ENCODE data around the gene USP49. TPM values are rescaled to one million over a fixed set of nuclear protein-coding genes. Genes with fewer than 3 reads are reported as not detected.

USP49 gene
- polyA plus RNA-seq, 1 donor: 6.9 TPM

DNA sequence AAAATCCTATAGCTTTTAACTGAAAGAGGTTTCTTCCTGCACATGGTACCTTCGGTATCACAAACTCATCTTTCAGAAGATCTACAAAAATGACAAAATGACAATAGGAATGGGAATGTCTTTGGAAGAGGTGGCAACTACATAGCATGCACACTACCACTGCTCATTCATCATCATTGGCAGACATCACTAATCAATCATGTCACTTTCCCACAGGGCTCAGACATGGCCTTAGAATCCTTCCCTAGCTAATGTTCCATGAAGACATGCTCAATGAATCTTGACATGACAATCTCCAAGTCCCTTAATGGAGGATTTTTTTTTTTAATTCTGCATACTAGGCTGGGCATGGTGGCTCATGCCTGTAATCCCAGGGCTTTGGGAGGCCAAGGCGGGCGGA is 144.8 kb downstream of the USP49 start:
- DNase-seq: no peak

DNA sequence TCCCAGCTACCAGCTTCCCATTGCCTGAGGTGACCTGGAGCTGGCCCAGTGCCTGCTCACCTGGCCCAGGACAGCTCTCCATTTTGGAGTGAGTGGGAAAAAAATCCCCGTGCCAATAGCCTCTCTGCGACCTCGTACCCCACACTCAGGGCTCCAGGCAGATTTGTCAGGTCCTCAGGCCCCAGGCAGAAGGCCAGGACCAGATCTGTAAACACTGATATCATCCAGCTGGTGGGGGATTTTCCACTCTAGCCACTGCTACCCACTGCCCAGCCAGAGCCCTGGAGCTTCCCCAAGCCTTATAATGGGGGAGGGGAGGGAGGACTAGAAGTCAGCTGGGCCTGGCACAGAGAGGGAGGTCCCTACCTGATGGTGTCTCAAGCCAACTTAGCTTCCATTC is 146.6 kb downstream of the USP49 start:
- DNase-seq: no peak

DNA sequence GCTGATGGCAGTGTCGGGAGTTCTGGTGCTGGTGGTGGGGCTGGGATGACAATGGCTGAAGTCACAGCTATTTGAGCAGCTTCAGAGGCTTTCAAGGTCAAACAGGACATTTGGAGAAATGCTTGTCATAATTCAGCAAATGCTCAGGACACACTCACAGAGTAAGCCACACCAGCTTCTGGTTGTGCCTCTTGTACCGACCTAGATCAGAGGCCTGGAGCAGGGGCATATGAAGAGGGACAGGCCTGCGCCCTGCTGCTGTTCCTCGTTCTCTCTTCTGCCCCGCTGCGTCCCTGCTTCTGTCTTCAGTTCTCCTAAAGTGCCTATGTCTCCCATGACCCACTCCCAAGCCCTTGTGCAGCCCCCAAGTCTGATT is 147.1 kb downstream of the USP49 start:
- no peak for DNase-seq

DNA sequence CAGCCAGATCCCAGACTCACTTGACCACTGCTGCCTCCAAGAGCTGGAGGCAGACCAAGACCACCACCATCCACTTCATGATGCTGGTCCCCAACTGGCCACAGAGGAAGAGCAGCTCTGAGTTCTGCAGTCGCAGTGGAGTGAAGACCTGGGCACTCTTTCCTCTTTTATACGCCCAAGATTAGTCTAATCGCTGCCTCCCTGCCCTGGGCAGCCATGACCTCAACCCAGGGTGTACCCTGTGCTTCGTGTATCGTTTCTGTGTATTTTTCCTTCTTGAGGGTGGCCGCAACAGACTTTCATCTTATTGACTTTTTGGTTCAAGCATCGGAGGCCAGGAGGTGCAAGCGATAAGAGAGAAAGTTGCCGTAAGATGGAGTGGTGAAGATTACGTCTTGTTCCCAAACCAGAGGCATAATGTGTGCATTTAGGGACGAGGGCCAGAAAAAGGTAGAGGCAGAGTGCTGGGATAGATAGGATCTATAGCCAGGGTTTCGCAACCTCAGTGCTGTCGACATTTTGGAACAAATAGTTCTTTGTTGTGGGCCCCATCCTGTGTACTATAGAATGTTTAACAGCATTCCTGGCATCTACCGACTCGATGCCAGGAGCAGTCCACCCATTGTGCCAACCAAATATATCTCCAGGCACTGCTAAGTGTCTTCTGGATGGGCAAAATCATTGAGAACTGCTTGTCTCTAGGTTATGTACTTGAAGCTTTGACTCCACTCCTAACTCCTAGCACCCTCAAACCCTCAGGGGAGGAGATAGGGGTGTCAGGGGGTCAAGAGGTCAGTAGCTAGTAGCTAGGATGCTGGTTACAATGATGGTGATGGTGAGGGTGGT is 147.7 kb downstream of the USP49 start, which contains the start of gene PGC:
Gene PGC (minus strand): TSS at position 142 of the 846 bp plus-strand sequence. CDS start 63 bp downstream, at position 79.
- DNase-seq: no peak

DNA sequence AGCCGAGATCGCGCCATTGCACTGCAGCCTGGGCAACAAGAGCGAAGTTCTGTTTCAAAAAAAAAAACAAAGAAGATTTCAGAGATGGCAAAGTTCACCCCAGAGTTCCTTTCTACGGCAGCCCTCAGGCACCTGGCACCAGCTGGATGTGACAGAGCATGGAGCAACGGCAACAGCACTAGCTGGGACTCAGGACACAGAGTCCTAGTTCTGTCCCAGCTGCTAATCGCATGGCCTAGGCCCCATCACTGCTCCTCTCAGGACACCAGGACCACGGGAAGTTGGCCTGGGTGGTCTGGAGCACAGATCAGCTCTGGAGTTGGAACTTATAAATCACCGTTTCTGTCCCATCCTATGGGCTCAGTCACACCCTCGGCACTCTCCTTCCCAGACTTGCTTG is 149.1 kb downstream of the USP49 start:
- no peak for DNase-seq

DNA sequence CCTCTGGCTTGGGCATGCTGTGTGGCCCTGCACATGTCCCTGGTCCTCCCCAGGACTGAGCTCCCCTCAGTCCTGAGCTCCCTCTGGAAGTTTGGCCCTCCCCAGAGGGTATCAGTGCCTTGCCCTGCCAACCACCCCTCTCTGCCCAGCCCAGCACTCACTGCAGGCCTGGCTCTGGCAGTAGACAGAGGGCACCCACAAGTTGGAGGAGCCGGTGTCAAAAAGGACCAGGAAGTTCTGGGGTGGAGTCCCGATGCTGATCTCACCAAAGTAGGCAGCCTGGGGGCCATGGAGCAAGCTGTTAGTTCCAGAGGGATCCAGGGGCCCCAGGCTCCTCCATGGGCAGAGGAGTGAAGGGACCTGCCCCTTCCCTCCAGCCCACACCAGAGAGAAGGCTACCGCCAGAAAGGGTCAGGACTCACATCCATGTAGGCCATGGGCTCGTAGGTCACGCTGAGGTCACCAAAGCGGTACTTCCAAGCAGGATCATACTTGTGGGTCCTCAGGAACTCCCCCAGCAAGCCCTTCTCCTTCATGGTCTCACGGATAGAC is 150.9 kb downstream of the USP49 start:
- no peak for DNase-seq

DNA sequence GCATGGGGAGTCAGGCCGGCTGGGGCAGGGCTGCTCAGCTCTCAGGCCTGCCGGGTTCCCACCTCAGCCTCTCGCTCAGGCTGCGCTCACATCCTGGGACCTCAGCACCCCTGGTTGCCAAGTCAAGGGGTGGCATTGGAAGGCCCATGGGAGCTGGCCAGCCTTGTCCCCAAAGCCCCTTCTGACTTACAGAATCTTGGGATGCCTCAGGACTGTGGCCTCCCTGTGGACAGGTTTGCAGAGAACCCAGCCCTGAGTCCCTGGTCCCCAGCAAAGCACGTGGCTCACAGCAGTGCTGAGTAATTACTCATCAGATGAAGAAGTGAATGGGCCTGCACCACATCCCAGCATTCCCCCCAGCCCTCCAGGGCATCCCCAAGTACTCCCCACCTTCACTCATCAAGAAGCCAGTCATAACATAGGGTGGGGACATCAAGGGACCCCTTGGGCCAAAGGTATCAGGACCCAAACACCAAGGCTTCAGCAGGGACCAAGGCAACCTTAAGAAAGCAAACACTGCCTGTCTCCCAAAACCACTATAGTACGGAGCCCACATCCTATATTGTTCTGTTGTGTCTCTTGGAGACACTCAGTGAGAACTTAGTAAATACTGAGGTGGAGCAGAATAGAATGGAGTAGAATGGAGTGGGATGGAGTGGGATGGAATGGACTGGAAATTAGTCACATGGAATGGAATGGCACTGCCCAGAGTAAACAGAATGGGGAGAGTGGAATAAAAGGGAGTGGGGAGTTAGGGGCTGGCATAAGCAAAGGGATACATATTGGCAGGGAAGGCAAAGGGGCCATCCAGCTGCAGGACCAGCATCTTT is 151.6 kb downstream of the USP49 start:
- no peak for DNase-seq

DNA sequence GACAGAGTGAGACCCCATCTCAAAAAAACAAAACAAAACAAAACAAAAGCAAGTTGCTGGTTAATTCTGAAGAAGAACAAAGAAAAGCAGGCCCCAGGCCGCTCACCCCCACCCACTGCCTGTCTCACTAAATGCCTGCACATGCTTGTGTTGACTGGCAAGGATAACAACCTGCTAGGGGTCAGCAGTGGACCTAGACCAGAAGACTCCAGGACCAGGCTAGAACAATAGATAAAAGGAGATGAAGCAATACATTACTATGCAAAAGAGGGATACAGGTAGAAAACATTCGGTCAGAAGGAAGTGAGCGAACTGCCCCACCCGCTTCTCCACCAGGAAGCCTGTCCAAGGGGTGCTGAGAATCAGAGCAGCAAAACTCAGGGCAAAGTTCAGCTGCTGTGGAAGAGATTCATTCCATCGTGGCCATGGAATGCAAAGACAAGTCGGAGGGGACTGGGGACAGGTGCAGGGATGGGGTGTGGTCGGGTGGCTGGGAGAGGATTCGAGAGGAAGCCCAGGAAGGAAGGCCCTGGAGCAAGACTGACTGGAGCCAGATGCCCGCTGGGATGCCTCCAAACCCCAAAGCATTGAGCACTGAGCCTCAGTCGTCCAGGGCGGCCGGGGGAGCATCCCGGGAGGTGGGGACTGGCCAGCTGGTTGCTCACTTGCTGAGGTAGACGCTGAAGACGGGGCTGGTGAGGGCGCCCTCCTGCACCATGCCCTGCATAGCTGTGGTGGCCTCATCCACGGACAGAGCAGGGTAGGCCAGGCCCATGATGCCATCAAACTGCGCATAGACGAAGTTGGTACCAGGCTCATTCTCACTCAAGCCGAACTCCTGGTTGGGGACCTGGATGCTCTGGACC is 153.3 kb downstream of the USP49 start:
- DNase-seq: no peak

DNA sequence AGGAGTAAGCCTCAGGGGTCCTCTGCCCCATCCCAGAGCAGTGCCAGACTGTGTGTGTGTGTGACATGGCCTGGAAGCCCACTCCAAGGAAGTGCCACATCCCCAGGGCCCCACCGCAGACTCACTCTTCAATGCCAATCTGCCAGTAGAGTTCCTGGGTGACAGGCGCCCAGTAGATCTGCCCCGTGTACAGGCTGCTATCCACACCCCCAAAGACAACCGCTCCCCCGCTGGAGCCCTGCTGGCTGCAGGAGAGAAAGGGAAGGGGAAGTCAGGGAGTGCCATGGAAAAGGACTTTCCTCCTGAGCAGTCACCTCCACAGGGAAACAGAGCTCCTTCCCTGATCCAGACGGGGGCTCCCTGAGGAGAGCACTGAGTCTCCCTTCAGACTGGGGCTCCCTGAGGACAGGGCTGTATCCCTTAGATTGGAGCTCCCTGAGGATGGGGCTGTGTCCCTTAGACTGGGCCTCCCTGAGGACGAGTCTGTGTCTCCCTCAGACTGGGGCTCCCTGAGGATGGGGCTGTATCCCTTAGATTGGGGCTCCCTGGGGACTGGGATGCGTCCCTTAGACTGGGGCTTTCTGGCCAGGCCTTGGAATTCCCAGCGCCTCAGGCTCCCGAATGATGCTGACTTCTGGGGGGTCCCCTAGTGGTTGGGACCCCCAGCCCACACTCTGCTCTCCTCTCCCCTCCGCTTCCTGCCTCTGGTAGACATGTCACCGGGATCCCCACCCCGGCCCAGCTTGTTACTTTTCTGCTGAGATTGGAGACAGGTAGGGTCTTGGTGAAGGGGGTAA is 154.6 kb downstream of the USP49 start:
- DNase-seq: no peak

Other genes with a start within 250 kb of the USP49 start
- 10.1 TPM for gene TFEB, start 159.8 kb downstream of the USP49 start, polyA plus RNA-seq (ENCODE audit: insufficient read length)
- not detected for gene PGC, start 148.0 kb downstream of the USP49 start, polyA plus RNA-seq (ENCODE audit: insufficient read length)
- 9.1 TPM for gene FRS3, start 115.5 kb downstream of the USP49 start, polyA plus RNA-seq (ENCODE audit: insufficient read length)
- 2.0 TPM for gene PRICKLE4, start 114.6 kb downstream of the USP49 start, polyA plus RNA-seq (ENCODE audit: insufficient read length)
- 128 TPM for gene TOMM6, start 107.7 kb downstream of the USP49 start, polyA plus RNA-seq (ENCODE audit: insufficient read length)
- gene MED20, start 25.8 kb upstream of the USP49 start, polyA plus RNA-seq (ENCODE audit: insufficient read length): 19.7 TPM
- gene BYSL, start 26.1 kb upstream of the USP49 start, polyA plus RNA-seq (ENCODE audit: insufficient read length): 36.7 TPM
- gene CCND3, start 46.4 kb upstream of the USP49 start, polyA plus RNA-seq (ENCODE audit: insufficient read length): 91.3 TPM
- 18.3 TPM for gene TAF8, start 155.1 kb upstream of the USP49 start, polyA plus RNA-seq (ENCODE audit: insufficient read length)
- 0.52 TPM for gene C6orf132, start 247.2 kb upstream of the USP49 start, polyA plus RNA-seq (ENCODE audit: insufficient read length)

All from hindlimb muscle (tissue), 1 donor.